K562 (cell line): Measurements from ENCODE around the gene MEAF6. TPM values are rescaled to one million over a fixed set of nuclear protein-coding genes. Genes with fewer than 3 reads are reported as not detected.

ENCODE experiments used
- ARID4B ChIP-seq: sonication (generic); formaldehyde crosslinking; IDR thresholded peaks from 2 replicates; pipeline ENCODE4 v1.8.0; 2022; ENCODE audit warnings: mild to moderate bottlenecking, missing genetic modification reagents
- DPF2 ChIP-seq: fragments of 450-650 bp; IDR thresholded peaks from 2 replicates; pipeline ENCODE4 v1.6.1; 2016
- HNRNPL ChIP-seq: fragments of 200-400 bp; formaldehyde crosslinking; IDR thresholded peaks from 2 replicates; pipeline ENCODE4 v1.6.1; 2017; ENCODE audit warnings: low read depth, mild to moderate bottlenecking, low read length
- PHF20 ChIP-seq: fragments of 450-650 bp; IDR thresholded peaks from 2 replicates; pipeline ENCODE4 v1.6.1; 2018; ENCODE audit not compliant: partially characterized antibody
- PPARD ChIP-seq: fragments of 250-450 bp; sonication (Bioruptor Pico); IDR thresholded peaks from 2 replicates; pipeline ENCODE4 v1.8.0; 2022; ENCODE audit warnings: inconsistent platforms, mild to moderate bottlenecking, moderate library complexity
- RNF219 ChIP-seq: fragments of 250-450 bp; sonication (Bioruptor Pico); IDR thresholded peaks from 2 replicates; pipeline ENCODE4 v1.5.0; 2022; ENCODE audit warnings: mild to moderate bottlenecking
- RUNX1 ChIP-seq: sonication (generic); IDR thresholded peaks from 2 replicates; pipeline ENCODE4 v1.6.1; 2016; ENCODE audit warnings: antibody characterized with exemption, low read depth
- SNRNP70 ChIP-seq: fragments of 200-400 bp; formaldehyde crosslinking; optimal IDR thresholded peaks from 2 replicates; pipeline ENCODE3; 2017; ENCODE audit warnings: low read depth, low read length
- THRA ChIP-seq: fragments of 450-650 bp; IDR thresholded peaks from 2 replicates; pipeline ENCODE4 v1.6.1; 2017; ENCODE audit warnings: mild to moderate bottlenecking, moderate library complexity
- ZNF217 ChIP-seq: sonication (generic); formaldehyde crosslinking; IDR thresholded peaks from 2 replicates; pipeline ENCODE4 v1.8.0; 2022; ENCODE audit warnings: mild to moderate bottlenecking, missing genetic modification reagents
- ZNF41 ChIP-seq: fragments of 250-450 bp; sonication (Bioruptor Pico); conservative IDR thresholded peaks from 2 replicates; pipeline ENCODE4 v1.4.0; 2020; ENCODE audit warnings: mild to moderate bottlenecking
- ZNF449 ChIP-seq: fragments of 250-450 bp; sonication (Bioruptor Pico); IDR thresholded peaks from 2 replicates; pipeline ENCODE4 v1.8.0; 2022; ENCODE audit warnings: moderate library complexity, mild to moderate bottlenecking, inconsistent platforms
- polyA plus RNA-seq, 8 experiments: library from polyadenylated mRNA; depleted of rRNA in 4 of 8; stranded (reverse) in 5 of 8; unstranded in 3 of 8; fragments of >200 nt; fragmentation: Nextera tagmentation in 2 of 8; fragmentation: Illumina TruSeq in 1 of 8; extraction: Ambion mirVana in 2 of 8; extraction: Trizol in 1 of 8; gene quantifications; 2 replicates each; pipeline versions ENCODE4 v1.2.1 to v1.2.3, GENCODE V29; 2011 to 2014; ENCODE audit warnings: inconsistent platforms in 1 of 8, missing spikeins in 1 of 8
- total RNA-seq, 7 experiments: library from RNA; depleted of rRNA in 6 of 7; stranded (reverse); fragments of >200 nt in 6 of 7; fragmentation: Illumina TruSeq in 2 of 7; extraction: Trizol in 2 of 7; gene quantifications; 2 replicates each; pipeline versions ENCODE4 v1.2.1 to v1.2.3, GENCODE V29; 2011 to 2021; ENCODE audit warnings: low replicate concordance in 1 of 7

The MEAF6 gene
- total and polyA plus RNA-seq, 9 of the 15 experiments (the other 6 are each of a cell fraction or from before 2014, with no cell fraction given), result 55.0 to 151 (median 92.3) TPM

GRCh38 chr1:37514350-37515184 is at the start of gene MEAF6 (continued):
- TF ChIP-seq PHF20 (peak; percentile 85), ARID4B (CRISPR knock-in tag) (peak; percentile 59; the same call in 1 of the 2 replicates), ZNF449 (CRISPR knock-in tag) (no peak), ZNF217 (CRISPR knock-in tag) (no peak), DPF2 (no peak), PPARD (CRISPR knock-in tag) (no peak), ZNF41 (no peak), THRA (no peak), HNRNPL (no peak), RUNX1 (no peak), SNRNP70 (no peak), RNF219 (CRISPR knock-in tag) (no peak)
